Endothelial cell of umbilical vein (primary cell): ENCODE measurements around the gene RAB11B. TPM values are rescaled to one million over a fixed set of nuclear protein-coding genes. Genes with fewer than 3 reads are reported as not detected.
A peak's percentile ranks its signal among the peaks of the same experiment; 100 is the strongest.

ENCODE experiments used
- BruUV-seq: library from RNA; stranded (reverse); fragments of 400-500 nt; replicated peaks from 2 replicates; lab custom pipeline; 2021; lab: Mats Ljungman, UMichigan
- CTCF ChIA-PET: fragments of 300-600, 350-600 bp; sonication (Branson Sonifier 250); formaldehyde crosslinking; loops from one replicate; lab custom pipeline; 2021; ENCODE audit warnings: antibody characterized with exemption, inconsistent platforms; lab: Charles Lee
- POLR2A ChIA-PET: fragments of 300-600, 350-600 bp; sonication (Branson Sonifier 250); formaldehyde crosslinking; loops from one replicate; lab custom pipeline; 2021; ENCODE audit warnings: antibody characterized with exemption, inconsistent platforms; lab: Charles Lee
- DNase-seq: peaks from one replicate; pipeline ENCODE4 v3.0.0-alpha.2; 2011; ENCODE audit warnings: low read depth, low spot score
- FAIRE-seq: peaks from 2 replicates; lab custom pipeline; 2011; peaks lifted over from hg19 to GRCh38; lab: Jason Lieb, UNC
- H2AFZ ChIP-seq: 2 replicates; pipeline ENCODE4 v1.6.0; 2012; ENCODE audit warnings: low read depth, low read length, control low read depth, inconsistent platforms
- H3K27ac ChIP-seq: 2 replicates; pipeline ENCODE4 v1.5.1; 2011; ENCODE audit warnings: low read depth, mild to moderate bottlenecking, control low read depth, low read length, moderate library complexity; ENCODE audit not compliant: insufficient read depth
- H3K27me3 ChIP-seq, 2 experiments: 2 replicates each; pipeline versions ENCODE4 v1.6.0 to v1.6.1; 2011; ENCODE audit warnings: low read length in 2 of 2, mixed read lengths in 1 of 2; ENCODE audit not compliant: control insufficient read depth in 2 of 2, insufficient read depth in 2 of 2
- H3K36me3 ChIP-seq, 2 experiments: 2 replicates in 1 of 2; 3 replicates in 1 of 2; pipeline ENCODE4 v1.5.1; 2011; ENCODE audit warnings: low read length in 2 of 2, mild to moderate bottlenecking in 1 of 2, moderate library complexity in 1 of 2; ENCODE audit not compliant: control insufficient read depth in 2 of 2, insufficient read depth in 2 of 2; ENCODE audit errors: extremely low read depth in 1 of 2
- H3K4me1 ChIP-seq: 3 replicates; pipeline ENCODE4 v1.5.1; 2011; ENCODE audit warnings: mild to moderate bottlenecking, low read length; ENCODE audit not compliant: control insufficient read depth, insufficient read depth; ENCODE audit errors: extremely low read depth
- H3K4me2 ChIP-seq: 2 replicates; pipeline ENCODE4 v1.6.1; 2011; ENCODE audit warnings: low read length, control low read depth, mixed read lengths; ENCODE audit not compliant: insufficient read depth
- H3K4me3 ChIP-seq, 3 experiments: fragments of 200-600 bp in 1 of 3; sonication (generic), shearing (Covaris generic) in 1 of 3; replicated peaks in 1 of 3; 2 replicates each; pipeline ENCODE4 v1.5.1; 2011 to 2016; ENCODE audit warnings: control low read depth in 3 of 3, low read length in 3 of 3, mild to moderate bottlenecking in 2 of 3, inconsistent platforms in 1 of 3, low read depth in 1 of 3, moderate library complexity in 1 of 3; ENCODE audit not compliant: insufficient read depth in 1 of 3
- H3K79me2 ChIP-seq: 2 replicates; pipeline ENCODE4 v1.6.0; 2012; ENCODE audit warnings: low read length, inconsistent platforms; ENCODE audit not compliant: control insufficient read depth, insufficient read depth
- H3K9ac ChIP-seq: replicated peaks from 2 replicates; pipeline ENCODE3; 2011; ENCODE audit warnings: low read length, control low read depth; ENCODE audit not compliant: insufficient read depth; ENCODE audit errors: extremely low read depth
- H3K9me1 ChIP-seq: replicated peaks from 3 replicates; pipeline ENCODE4 v1.6.0; 2011; ENCODE audit warnings: mild to moderate bottlenecking, low read length; ENCODE audit not compliant: control insufficient read depth, insufficient read depth; ENCODE audit errors: extremely low read depth
- H3K9me3 ChIP-seq: replicated peaks from 2 replicates; pipeline ENCODE4 v1.5.1; 2012; ENCODE audit warnings: low read length, inconsistent platforms; ENCODE audit not compliant: control insufficient read depth, insufficient read depth
- H4K20me1 ChIP-seq: replicated peaks from 2 replicates; pipeline ENCODE3; 2011; ENCODE audit warnings: mild to moderate bottlenecking, low read length; ENCODE audit not compliant: control insufficient read depth, insufficient read depth; ENCODE audit errors: extremely low read depth
- CTCF ChIP-seq, 2 donors: IDR thresholded peaks; 1 replicate in 1 of 2; 2 replicates in 1 of 2; pipeline ENCODE4 v1.5.1; 2011; ENCODE audit warnings: low read length in 2 of 2, mild to moderate bottlenecking in 2 of 2, moderate library complexity in 2 of 2, control low read depth in 1 of 2, inconsistent platforms in 1 of 2, low read depth in 1 of 2; ENCODE audit not compliant: insufficient read depth in 1 of 2; ENCODE audit errors: extremely low read depth in 1 of 2
- EZH2 ChIP-seq: IDR thresholded peaks from 2 replicates; pipeline ENCODE4 v1.6.1; 2012; ENCODE audit warnings: borderline replicate concordance, low read depth, mild to moderate bottlenecking, moderate library complexity, low read length, inconsistent platforms; ENCODE audit not compliant: severe bottlenecking
- FOS ChIP-seq: IDR thresholded peaks from 2 replicates; pipeline ENCODE4 v1.6.1; 2011; ENCODE audit warnings: mild to moderate bottlenecking, low read length, moderate library complexity, borderline replicate concordance; ENCODE audit not compliant: insufficient read depth
- GATA2 ChIP-seq: IDR thresholded peaks from 2 replicates; pipeline ENCODE4 v1.7.0; 2011; ENCODE audit warnings: low read depth, mild to moderate bottlenecking, moderate library complexity, mixed read lengths, low read length; ENCODE audit not compliant: insufficient read length, insufficient read depth
- JUN ChIP-seq: IDR thresholded peaks from 2 replicates; pipeline ENCODE4 v1.6.1; 2011; ENCODE audit warnings: borderline replicate concordance, low read depth; ENCODE audit not compliant: insufficient read length, insufficient read depth
- MAX ChIP-seq: IDR thresholded peaks from 2 replicates; pipeline ENCODE4 v1.6.1; 2011; ENCODE audit not compliant: insufficient read depth, insufficient read length
- MYC ChIP-seq: IDR thresholded peaks from one replicate; pipeline ENCODE4 v1.6.1; 2011; ENCODE audit warnings: mild to moderate bottlenecking, low read depth, low read length
- POLR2A ChIP-seq: IDR thresholded peaks from 2 replicates; pipeline ENCODE4 v1.6.1; 2012; ENCODE audit warnings: low read depth, mild to moderate bottlenecking, control low read depth, low read length
- POLR2AphosphoS5 ChIP-seq: IDR thresholded peaks from 2 replicates; pipeline ENCODE4 v1.6.1; 2012; ENCODE audit warnings: low read depth, mild to moderate bottlenecking, control low read depth, low read length, moderate library complexity; ENCODE audit not compliant: insufficient read depth
- dilution Hi-C: fragments of 300-500 bp; cut with MboI; formaldehyde crosslinking; loops from one replicate; pipeline ENCODE4 v1.15.0; 2019; ENCODE audit warnings: low sequenced_read_pairs; ENCODE audit not compliant: extremely low pct_ligation_motif_present
- intact Hi-C: fragments of 100-400 bp; cut with micrococcal nuclease; formaldehyde crosslinking; loops from one replicate; pipeline ENCODE4 v1.10.0; 2022
- polyA plus RNA-seq, 4 experiments: library from polyadenylated mRNA; depleted of rRNA in 3 of 4; stranded (reverse) in 3 of 4; unstranded in 1 of 4; fragments of >200 nt; gene quantifications; 2 replicates each; pipeline versions ENCODE4 v1.2.1 to v1.2.3, GENCODE V29; 2011 to 2012; ENCODE audit warnings: missing spikeins in 1 of 4
- total RNA-seq: library from RNA; stranded (reverse); gene quantifications from 2 replicates; pipeline ENCODE4 v1.2.3, GENCODE V29; 2021

Gene RAB11B
- total and polyA plus RNA-seq, 2 donors (not counting 3 experiments of a cell fraction or from before 2014, with no cell fraction given): 74.1 to 99.8 TPM

- BruUV-seq: no TSS peak
- POLR2A ChIA-PET: interaction anchor here (1.2 kb wide), 1 partner anchor 42 kb away, joined by 3 read pairs; no protein-coding TSS in a partner anchor
- Histone ChIP-seq H3K36me3 (peaks cover 0 to 14% of the 10 kb centered on the region in 2 experiments), H3K79me2 (peaks cover 47% of the 10 kb centered on the region), H3K27ac (peak overlapping the region; percentile 22), H4K20me1 (no peaks in the 10 kb centered on the region), H3K27me3 (no peaks in the 10 kb centered on the region), H3K9ac (no peak overlapping the region), H2AFZ (no peak overlapping the region), H3K9me3 (no peaks in the 10 kb centered on the region), H3K4me2 (no peak overlapping the region), H3K9me1 (no peaks in the 10 kb centered on the region), H3K4me1 (peaks cover 22% of the 10 kb centered on the region), H3K4me3 (no peak overlapping the region)
- dilution Hi-C loops (no loop called here), intact Hi-C loops (no loop called here)
- FAIRE-seq (peak; percentile 40), DNase-seq (no peak)
- CTCF ChIA-PET: interaction anchor here (0.9 to 4.0 kb wide), 6 partner anchors 16 to 49 kb away, joined by 3 to 79 read pairs (median 6); partner anchors contain the start of genes ANGPTL4 and MARCHF2
- TF ChIP-seq POLR2AphosphoS5 (no peak), CTCF (IDR thresholded peaks at IDR 0.05; ENCODE audit: extremely low read depth in 1 of 2, insufficient read depth in 1 of 2, low read depth in 1 of 2, low read length in 2 of 2) (no peak), POLR2A (no peak), JUN (no peak), MYC (no peak), FOS (no peak), EZH2 (no peak), GATA2 (no peak), MAX (no peak)
These were observed 7.1 kb downstream of the RAB11B start for GRCh38 chr19:8397271-8397670.
